HepG2 (cell line): ENCODE data around the gene SVIP. TPM values are rescaled to one million over a fixed set of nuclear protein-coding genes. Genes with fewer than 3 reads are reported as not detected.
A peak's percentile ranks its signal among the peaks of the same experiment; 100 is the strongest.

Experiments
- CBFB ChIP-seq: sonication (generic); formaldehyde crosslinking; IDR thresholded peaks from 2 replicates; pipeline ENCODE4 v1.4.0; 2020; ENCODE audit warnings: missing genetic modification reagents
- FOXK1 ChIP-seq: sonication (generic); formaldehyde crosslinking; IDR thresholded peaks from 2 replicates; pipeline ENCODE4 v1.4.0; 2020; ENCODE audit warnings: low read depth, missing genetic modification reagents, borderline replicate concordance
- KAT7 ChIP-seq: IDR thresholded peaks from 2 replicates; pipeline ENCODE4 v1.6.1; 2018; ENCODE audit warnings: borderline replicate concordance, missing compliant biosample characterization
- NONO ChIP-seq, 2 experiments: fragments of 450-650 bp in 1 of 2; sonication (generic) in 1 of 2; formaldehyde crosslinking in 1 of 2; IDR thresholded peaks in 1 of 2; conservative IDR thresholded peaks in 1 of 2; 2 replicates each; pipeline versions ENCODE4 v1.6.1 to v1.8.0; 2017 to 2022; ENCODE audit warnings: mild to moderate bottlenecking in 1 of 2, missing genetic modification reagents in 1 of 2, moderate library complexity in 1 of 2
- REPIN1 ChIP-seq: sonication (generic); formaldehyde crosslinking; IDR thresholded peaks from 2 replicates; pipeline ENCODE4 v1.8.0; 2022; ENCODE audit warnings: missing genetic modification reagents, low read depth, mild to moderate bottlenecking, borderline replicate concordance
- SKI ChIP-seq: fragments of 450-650 bp; IDR thresholded peaks from one replicate; pipeline ENCODE4 v1.6.1; 2018; ENCODE audit warnings: mild to moderate bottlenecking; ENCODE audit not compliant: partially characterized antibody
- ZEB1 ChIP-seq: IDR thresholded peaks from 2 replicates; pipeline ENCODE4 v1.6.1; 2012; ENCODE audit warnings: mild to moderate bottlenecking, low read depth, inconsistent platforms; ENCODE audit not compliant: insufficient replicate concordance
- ZMYM4 ChIP-seq: sonication (generic); formaldehyde crosslinking; IDR thresholded peaks from 2 replicates; pipeline ENCODE4 v1.8.1; 2023; ENCODE audit warnings: mild to moderate bottlenecking, missing genetic modification reagents
- ZNF253 ChIP-seq: sonication (generic); formaldehyde crosslinking; IDR thresholded peaks from 2 replicates; pipeline ENCODE4 v1.8.0; 2022; ENCODE audit warnings: mild to moderate bottlenecking, missing genetic modification reagents, borderline replicate concordance
- ZNF367 ChIP-seq: sonication (generic); formaldehyde crosslinking; IDR thresholded peaks from 2 replicates; pipeline ENCODE4 v1.4.0; 2020; ENCODE audit warnings: missing genetic modification reagents, borderline replicate concordance
- ZNF431 ChIP-seq: sonication (generic); formaldehyde crosslinking; IDR thresholded peaks from 2 replicates; pipeline ENCODE4 v1.9.0; 2022; ENCODE audit warnings: missing genetic modification reagents, low read depth, mild to moderate bottlenecking, borderline replicate concordance
- ZNF652 ChIP-seq: IDR thresholded peaks from 2 replicates; pipeline ENCODE4 v1.6.1; 2016; ENCODE audit warnings: low read depth, borderline replicate concordance
- ZNF747 ChIP-seq: sonication (generic); formaldehyde crosslinking; IDR thresholded peaks from 2 replicates; pipeline ENCODE4 v1.8.1; 2023; ENCODE audit warnings: missing genetic modification reagents, mild to moderate bottlenecking, borderline replicate concordance
- polyA plus RNA-seq, 8 experiments: library from polyadenylated mRNA; depleted of rRNA in 3 of 8; stranded (reverse) in 7 of 8; unstranded in 1 of 8; fragments of >200 nt; fragmentation: Illumina TruSeq in 4 of 8; extraction: Trizol in 4 of 8; gene quantifications; 2 replicates each; pipeline versions ENCODE4 v1.2.1 to v1.2.3, GENCODE V29; 2011 to 2016; ENCODE audit warnings: low read depth in 4 of 8, missing spikeins in 1 of 8, mixed read lengths in 1 of 8; ENCODE audit not compliant: insufficient read depth in 1 of 8
- total RNA-seq, 5 experiments: library from RNA; depleted of rRNA; stranded (reverse); fragments of >200 nt; fragmentation: Illumina TruSeq; extraction: Trizol; gene quantifications; 2 replicates each; pipeline ENCODE4 v1.2.3, GENCODE V29; 2016; ENCODE audit warnings: low read depth in 1 of 5
- TF ChIP-seq, protein P1 (sequence below): IDR thresholded peaks from 2 replicates; pipeline ENCODE4 v1.6.1; 2016; ENCODE audit warnings: low read depth
- TF ChIP-seq, protein P2 (sequence below), 2 experiments: sonication (generic) in 1 of 2; formaldehyde crosslinking in 1 of 2; IDR thresholded peaks; 2 replicates each; pipeline versions ENCODE4 v1.4.0 to v1.6.1; 2018 to 2020; ENCODE audit warnings: missing genetic modification reagents in 2 of 2, borderline replicate concordance in 1 of 2, low read depth in 1 of 2, mild to moderate bottlenecking in 1 of 2, missing biosample characterization in 1 of 2
- TF ChIP-seq, protein P3 (sequence below): sonication (generic); formaldehyde crosslinking; conservative IDR thresholded peaks from 2 replicates; pipeline ENCODE4 v1.5.0; 2020; ENCODE audit warnings: missing genetic modification reagents
- TF ChIP-seq, protein P4 (sequence below): sonication (generic); formaldehyde crosslinking; IDR thresholded peaks from 2 replicates; pipeline ENCODE4 v1.5.0; 2020; ENCODE audit warnings: mild to moderate bottlenecking, missing genetic modification reagents
- TF ChIP-seq, protein P5 (sequence below): IDR thresholded peaks from 2 replicates; pipeline ENCODE4 v1.6.1; 2016; ENCODE audit warnings: control low read depth

SVIP gene
- total and polyA plus RNA-seq, 2 of the 13 experiments (the other 11 are each of a cell fraction or from before 2014, with no cell fraction given): 6.3 to 27.2 TPM

DNA sequence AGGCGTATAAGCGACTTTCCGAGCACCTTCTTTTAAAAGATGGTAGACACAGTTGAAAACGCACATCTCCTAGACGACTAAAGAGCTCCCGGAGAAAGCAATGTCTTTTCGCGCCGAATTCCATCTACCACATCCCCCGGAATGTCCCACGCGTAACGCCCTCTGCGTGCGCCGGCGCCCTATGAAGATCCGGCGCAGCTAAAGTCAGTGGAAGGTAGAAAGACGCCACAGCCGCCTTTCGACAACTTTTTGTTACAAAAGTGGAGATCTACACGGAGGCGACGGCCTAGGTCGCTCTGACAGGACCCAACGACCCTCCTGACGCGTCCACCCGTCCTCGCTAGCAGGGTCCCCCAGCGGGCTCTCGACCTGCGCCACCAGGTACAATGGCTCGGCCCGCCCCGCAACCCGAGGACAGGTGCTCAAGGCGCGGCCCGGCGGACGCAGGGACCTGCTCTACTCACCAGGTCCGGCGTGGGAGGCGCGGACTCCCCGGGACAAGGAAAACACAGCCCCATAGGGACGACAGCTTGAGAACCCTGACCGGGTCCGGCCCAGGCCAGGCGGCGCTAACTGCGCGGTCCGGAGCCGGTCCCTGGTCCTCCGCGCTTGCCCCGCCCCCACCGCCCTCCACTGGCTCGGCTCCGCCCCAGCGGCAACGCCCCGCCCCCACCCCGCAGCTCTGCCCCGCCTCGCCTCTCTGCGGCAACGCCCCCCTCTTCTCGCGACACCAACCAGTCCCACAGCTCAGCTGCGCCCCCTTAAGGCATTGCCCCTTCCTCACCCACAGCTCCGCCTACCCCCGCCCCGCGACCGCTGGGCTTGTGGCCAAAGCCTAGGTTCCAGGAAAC lies at the start of gene SVIP (continued):
- TF ChIP-seq, protein P1, sequence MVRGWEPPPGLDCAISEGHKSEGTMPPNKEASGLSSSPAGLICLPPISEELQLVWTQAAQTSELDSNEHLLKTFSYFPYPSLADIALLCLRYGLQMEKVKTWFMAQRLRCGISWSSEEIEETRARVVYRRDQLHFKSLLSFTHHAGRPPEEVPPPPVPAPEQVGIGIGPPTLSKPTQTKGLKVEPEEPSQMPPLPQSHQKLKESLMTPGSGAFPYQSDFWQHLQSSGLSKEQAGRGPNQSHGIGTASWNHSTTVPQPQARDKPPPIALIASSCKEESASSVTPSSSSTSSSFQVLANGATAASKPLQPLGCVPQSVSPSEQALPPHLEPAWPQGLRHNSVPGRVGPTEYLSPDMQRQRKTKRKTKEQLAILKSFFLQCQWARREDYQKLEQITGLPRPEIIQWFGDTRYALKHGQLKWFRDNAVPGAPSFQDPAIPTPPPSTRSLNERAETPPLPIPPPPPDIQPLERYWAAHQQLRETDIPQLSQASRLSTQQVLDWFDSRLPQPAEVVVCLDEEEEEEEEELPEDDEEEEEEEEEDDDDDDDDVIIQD (CRISPR knock-in tag): peak; percentile 89
- peak; percentile 72; the same call in 1 of the 2 replicates for TF ChIP-seq KAT7 (CRISPR knock-in tag)
- peak; percentile 19; the same call in 1 of the 2 replicates for TF ChIP-seq ZNF253 (CRISPR knock-in tag)
- TF ChIP-seq ZEB1: peak; percentile 83
- TF ChIP-seq, protein P2, sequence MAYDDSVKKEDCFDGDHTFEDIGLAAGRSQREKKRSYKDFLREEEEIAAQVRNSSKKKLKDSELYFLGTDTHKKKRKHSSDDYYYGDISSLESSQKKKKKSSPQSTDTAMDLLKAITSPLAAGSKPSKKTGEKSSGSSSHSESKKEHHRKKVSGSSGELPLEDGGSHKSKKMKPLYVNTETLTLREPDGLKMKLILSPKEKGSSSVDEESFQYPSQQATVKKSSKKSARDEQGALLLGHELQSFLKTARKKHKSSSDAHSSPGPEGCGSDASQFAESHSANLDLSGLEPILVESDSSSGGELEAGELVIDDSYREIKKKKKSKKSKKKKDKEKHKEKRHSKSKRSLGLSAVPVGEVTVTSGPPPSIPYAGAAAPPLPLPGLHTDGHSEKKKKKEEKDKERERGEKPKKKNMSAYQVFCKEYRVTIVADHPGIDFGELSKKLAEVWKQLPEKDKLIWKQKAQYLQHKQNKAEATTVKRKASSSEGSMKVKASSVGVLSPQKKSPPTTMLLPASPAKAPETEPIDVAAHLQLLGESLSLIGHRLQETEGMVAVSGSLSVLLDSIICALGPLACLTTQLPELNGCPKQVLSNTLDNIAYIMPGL (CRISPR knock-in tag; IDR thresholded peaks at IDR 0.05; ENCODE audit: borderline replicate concordance in 1 of 2, low read depth in 1 of 2): peak; percentile 83 to 86
- TF ChIP-seq ZNF747 (CRISPR knock-in tag): peak; percentile 47; the same call in 1 of the 2 replicates
- TF ChIP-seq ZNF652: no peak
- TF ChIP-seq FOXK1: peak; percentile 46; the same call in 1 of the 2 replicates
- TF ChIP-seq ZNF431: peak; percentile 36; the same call in 1 of the 2 replicates
- TF ChIP-seq, protein P3, sequence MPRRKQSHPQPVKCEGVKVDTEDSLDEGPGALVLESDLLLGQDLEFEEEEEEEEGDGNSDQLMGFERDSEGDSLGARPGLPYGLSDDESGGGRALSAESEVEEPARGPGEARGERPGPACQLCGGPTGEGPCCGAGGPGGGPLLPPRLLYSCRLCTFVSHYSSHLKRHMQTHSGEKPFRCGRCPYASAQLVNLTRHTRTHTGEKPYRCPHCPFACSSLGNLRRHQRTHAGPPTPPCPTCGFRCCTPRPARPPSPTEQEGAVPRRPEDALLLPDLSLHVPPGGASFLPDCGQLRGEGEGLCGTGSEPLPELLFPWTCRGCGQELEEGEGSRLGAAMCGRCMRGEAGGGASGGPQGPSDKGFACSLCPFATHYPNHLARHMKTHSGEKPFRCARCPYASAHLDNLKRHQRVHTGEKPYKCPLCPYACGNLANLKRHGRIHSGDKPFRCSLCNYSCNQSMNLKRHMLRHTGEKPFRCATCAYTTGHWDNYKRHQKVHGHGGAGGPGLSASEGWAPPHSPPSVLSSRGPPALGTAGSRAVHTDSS: no peak
- no peak for TF ChIP-seq ZNF367 (CRISPR knock-in tag)
- TF ChIP-seq, protein P4, sequence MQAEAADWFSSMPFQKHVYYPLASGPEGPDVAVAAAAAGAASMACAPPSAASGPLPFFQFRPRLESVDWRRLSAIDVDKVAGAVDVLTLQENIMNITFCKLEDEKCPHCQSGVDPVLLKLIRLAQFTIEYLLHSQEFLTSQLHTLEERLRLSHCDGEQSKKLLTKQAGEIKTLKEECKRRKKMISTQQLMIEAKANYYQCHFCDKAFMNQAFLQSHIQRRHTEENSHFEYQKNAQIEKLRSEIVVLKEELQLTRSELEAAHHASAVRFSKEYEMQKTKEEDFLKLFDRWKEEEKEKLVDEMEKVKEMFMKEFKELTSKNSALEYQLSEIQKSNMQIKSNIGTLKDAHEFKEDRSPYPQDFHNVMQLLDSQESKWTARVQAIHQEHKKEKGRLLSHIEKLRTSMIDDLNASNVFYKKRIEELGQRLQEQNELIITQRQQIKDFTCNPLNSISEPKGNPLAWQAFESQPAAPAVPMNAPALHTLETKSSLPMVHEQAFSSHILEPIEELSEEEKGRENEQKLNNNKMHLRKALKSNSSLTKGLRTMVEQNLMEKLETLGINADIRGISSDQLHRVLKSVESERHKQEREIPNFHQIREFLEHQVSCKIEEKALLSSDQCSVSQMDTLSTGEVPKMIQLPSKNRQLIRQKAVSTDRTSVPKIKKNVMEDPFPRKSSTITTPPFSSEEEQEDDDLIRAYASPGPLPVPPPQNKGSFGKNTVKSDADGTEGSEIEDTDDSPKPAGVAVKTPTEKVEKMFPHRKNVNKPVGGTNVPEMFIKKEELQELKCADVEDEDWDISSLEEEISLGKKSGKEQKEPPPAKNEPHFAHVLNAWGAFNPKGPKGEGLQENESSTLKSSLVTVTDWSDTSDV (CRISPR knock-in tag): peak; percentile 16; the same call in 1 of the 2 replicates
- peak; percentile 58; the same call in 1 of the 2 replicates for TF ChIP-seq REPIN1 (CRISPR knock-in tag)
- TF ChIP-seq, protein P5, sequence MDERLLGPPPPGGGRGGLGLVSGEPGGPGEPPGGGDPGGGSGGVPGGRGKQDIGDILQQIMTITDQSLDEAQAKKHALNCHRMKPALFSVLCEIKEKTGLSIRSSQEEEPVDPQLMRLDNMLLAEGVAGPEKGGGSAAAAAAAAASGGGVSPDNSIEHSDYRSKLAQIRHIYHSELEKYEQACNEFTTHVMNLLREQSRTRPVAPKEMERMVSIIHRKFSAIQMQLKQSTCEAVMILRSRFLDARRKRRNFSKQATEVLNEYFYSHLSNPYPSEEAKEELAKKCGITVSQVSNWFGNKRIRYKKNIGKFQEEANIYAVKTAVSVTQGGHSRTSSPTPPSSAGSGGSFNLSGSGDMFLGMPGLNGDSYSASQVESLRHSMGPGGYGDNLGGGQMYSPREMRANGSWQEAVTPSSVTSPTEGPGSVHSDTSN (CRISPR knock-in tag): no peak
- TF ChIP-seq SKI: no peak
- TF ChIP-seq CBFB (CRISPR knock-in tag): peak; percentile 42; the same call in 1 of the 2 replicates
- TF ChIP-seq ZMYM4 (CRISPR knock-in tag): peak; percentile 98
- no peak for TF ChIP-seq NONO (IDR thresholded peaks at IDR 0.05)
- TF ChIP-seq NONO (CRISPR knock-in tag; conservative IDR thresholded peaks at IDR 0.05): peak; percentile 82
